Tibial artery (tissue), 4 donors: ENCODE measurements around the gene DOCK11.

Experiments
- DNase-seq, 2 donors: peaks; one replicate each; pipeline ENCODE4 v3.0.0-alpha.2; 2019
- H3K27ac ChIP-seq, 2 donors: fragments of 200-600 bp; sonication (generic) in 1 of 2; 1 replicate in 1 of 2; 2 replicates in 1 of 2; pipeline ENCODE4 v1.5.1; 2018 to 2019; ENCODE audit warnings: mild to moderate bottlenecking in 1 of 2
- H3K27me3 ChIP-seq, 2 donors: fragments of 200-600 bp; sonication (generic) in 1 of 2; one replicate each; pipeline versions ENCODE4 v1.5.1 to v1.6.0; 2016 to 2019
- H3K36me3 ChIP-seq, 3 donors: fragments of 200-600 bp; sonication (generic) in 2 of 3; one replicate each; pipeline ENCODE4 v1.5.1; 2016 to 2019; ENCODE audit warnings: mild to moderate bottlenecking in 2 of 3
- H3K4me1 ChIP-seq, 4 donors: fragments of 200-600 bp; sonication (generic) in 2 of 4; 1 replicate in 3 of 4; 2 replicates in 1 of 4; pipeline ENCODE4 v1.5.1; 2016 to 2019
- H3K4me3 ChIP-seq, 2 donors: fragments of 200-600 bp; sonication (generic) in 1 of 2; 1 replicate in 1 of 2; 2 replicates in 1 of 2; pipeline ENCODE4 v1.5.1; 2018 to 2019; ENCODE audit warnings: mild to moderate bottlenecking in 2 of 2
- H3K9me3 ChIP-seq, 3 donors: fragments of 200-600 bp; sonication (generic) in 1 of 3; one replicate each; pipeline ENCODE4 v1.5.1; 2016 to 2019
- CTCF ChIP-seq, 2 experiments: fragments of 200-600 bp in 1 of 2; fragments of 450-650 bp in 1 of 2; IDR thresholded peaks; one replicate each; pipeline ENCODE4 v1.5.1; 2017 to 2019; ENCODE audit warnings: antibody characterized with exemption in 2 of 2, mild to moderate bottlenecking in 1 of 2, moderate library complexity in 1 of 2
- intact Hi-C: fragments of 100-400 bp; cut with DNase I; formaldehyde crosslinking; loops from one replicate; pipeline ENCODE4 v1.15.0; 2023; ENCODE audit warnings: low total_unique reads

The DOCK11 gene

GRCh38 chrX:118565853-118566252, 70.2 kb downstream of the DOCK11 start:
- H3K27me3 ChIP-seq = no peaks in the 10 kb centered on the region
- no peak for DNase-seq
- no peaks in the 10 kb centered on the region for H3K4me1 ChIP-seq
- H3K36me3 ChIP-seq = peaks cover 0 to 4% (median 3%) of the 10 kb centered on the region in 3 donors
- H3K9me3 ChIP-seq = no peaks in the 10 kb centered on the region
- H3K27ac ChIP-seq = no peak overlapping the region
- H3K4me3 ChIP-seq = no peak overlapping the region
- no peak for TF ChIP-seq CTCF (IDR thresholded peaks at IDR 0.05)
- intact Hi-C loops = no loop called here

GRCh38 chrX:118566359-118566758, 70.7 kb downstream of the DOCK11 start:
- TF ChIP-seq CTCF (IDR thresholded peaks at IDR 0.05) = no peak
- intact Hi-C loops = no loop called here
- H3K4me1 ChIP-seq = no peaks in the 10 kb centered on the region
- no peak overlapping the region for H3K27ac ChIP-seq
- DNase-seq = no peak
- H3K4me3 ChIP-seq = no peak overlapping the region
- H3K9me3 ChIP-seq = no peaks in the 10 kb centered on the region
- H3K27me3 ChIP-seq = no peaks in the 10 kb centered on the region
- peaks cover 0 to 3% (median 3%) of the 10 kb centered on the region in 3 donors for H3K36me3 ChIP-seq

- no peak overlapping the region for H3K4me3 ChIP-seq
- DNase-seq = no peak
- no peaks in the 10 kb centered on the region for H3K27me3 ChIP-seq
- no peaks in the 10 kb centered on the region for H3K4me1 ChIP-seq
- no peaks in the 10 kb centered on the region for H3K9me3 ChIP-seq
- no peak overlapping the region for H3K27ac ChIP-seq
- intact Hi-C loops = no loop called here
- H3K36me3 ChIP-seq = peaks cover 3 to 9% (median 5%) of the 10 kb centered on the region in 3 donors
- TF ChIP-seq CTCF (IDR thresholded peaks at IDR 0.05) = no peak
Measured at GRCh38 chrX:118569676-118570075, 74.1 kb downstream of the DOCK11 start.

- no peaks in the 10 kb centered on the region for H3K27me3 ChIP-seq
- H3K4me1 ChIP-seq = no peaks in the 10 kb centered on the region
- DNase-seq = no peak
- H3K9me3 ChIP-seq = no peaks in the 10 kb centered on the region
- H3K4me3 ChIP-seq = no peak overlapping the region
- intact Hi-C loops = no loop called here
- peaks cover 3 to 9% (median 5%) of the 10 kb centered on the region in 3 donors for H3K36me3 ChIP-seq
- H3K27ac ChIP-seq = no peak overlapping the region
- TF ChIP-seq CTCF (IDR thresholded peaks at IDR 0.05) = no peak
Measured at GRCh38 chrX:118570209-118570608, 74.6 kb downstream of the DOCK11 start.

- Histone ChIP-seq H3K4me3 (no peak overlapping the region), H3K9me3 (no peaks in the 10 kb centered on the region), H3K27me3 (no peaks in the 10 kb centered on the region), H3K4me1 (no peaks in the 10 kb centered on the region), H3K36me3 (peaks cover 3 to 9% (median 5%) of the 10 kb centered on the region in 3 donors), H3K27ac (no peak overlapping the region)
- peak in 1 of 2 donors; percentile 24 for DNase-seq
- no peak for TF ChIP-seq CTCF (IDR thresholded peaks at IDR 0.05)
- intact Hi-C loops = no loop called here
Measured at GRCh38 chrX:118571836-118572235, 76.2 kb downstream of the DOCK11 start.

- intact Hi-C loops = no loop called here
- H3K27ac ChIP-seq = no peak overlapping the region
Measured at GRCh38 chrX:118574666-118575065, 79.1 kb downstream of the DOCK11 start.

More at GRCh38 chrX:118574666-118575065, 79.1 kb downstream of the DOCK11 start:
- Histone ChIP-seq H3K4me1 (no peaks in the 10 kb centered on the region), H3K27me3 (no peaks in the 10 kb centered on the region), H3K4me3 (no peak overlapping the region), H3K36me3 (peaks cover 3 to 13% (median 5%) of the 10 kb centered on the region in 3 donors), H3K9me3 (no peaks in the 10 kb centered on the region)
- no peak for DNase-seq
- no peak for TF ChIP-seq CTCF (IDR thresholded peaks at IDR 0.05)
